ENCODE results near the gene TMEM168. TPM values are rescaled to one million over a fixed set of nuclear protein-coding genes. Genes with fewer than 3 reads are reported as not detected.

Gene TMEM168
- total RNA-seq, 4 donors from 2014 or later, result 13.7 to 22.8 (median 16.4) TPM

GRCh38 chr7:112821345-112821744 lies 31.2 kb upstream of the TMEM168 start:
- Histone ChIP-seq H3K27me3 (no peaks in the 10 kb centered on the region), H3K4me1 (no peaks in the 10 kb centered on the region), H3K4me3 (no peak overlapping the region), H3K9me3 (peaks cover 0 to 5% (median 0%) of the 10 kb centered on the region in 4 donors), H3K36me3 (peaks cover 8 to 33% (median 9%) of the 10 kb centered on the region in 4 donors), H3K27ac (replicated peaks in 1 of 4) (no peak overlapping the region)
- no peak for TF ChIP-seq POLR2AphosphoS5 (IDR thresholded peaks at IDR 0.05)
- no peak for TF ChIP-seq EP300 (IDR thresholded peaks at IDR 0.05)
- no peak for TF ChIP-seq POLR2A (IDR thresholded peaks at IDR 0.05; ENCODE audit: low read depth)
- TF ChIP-seq, protein P1, sequence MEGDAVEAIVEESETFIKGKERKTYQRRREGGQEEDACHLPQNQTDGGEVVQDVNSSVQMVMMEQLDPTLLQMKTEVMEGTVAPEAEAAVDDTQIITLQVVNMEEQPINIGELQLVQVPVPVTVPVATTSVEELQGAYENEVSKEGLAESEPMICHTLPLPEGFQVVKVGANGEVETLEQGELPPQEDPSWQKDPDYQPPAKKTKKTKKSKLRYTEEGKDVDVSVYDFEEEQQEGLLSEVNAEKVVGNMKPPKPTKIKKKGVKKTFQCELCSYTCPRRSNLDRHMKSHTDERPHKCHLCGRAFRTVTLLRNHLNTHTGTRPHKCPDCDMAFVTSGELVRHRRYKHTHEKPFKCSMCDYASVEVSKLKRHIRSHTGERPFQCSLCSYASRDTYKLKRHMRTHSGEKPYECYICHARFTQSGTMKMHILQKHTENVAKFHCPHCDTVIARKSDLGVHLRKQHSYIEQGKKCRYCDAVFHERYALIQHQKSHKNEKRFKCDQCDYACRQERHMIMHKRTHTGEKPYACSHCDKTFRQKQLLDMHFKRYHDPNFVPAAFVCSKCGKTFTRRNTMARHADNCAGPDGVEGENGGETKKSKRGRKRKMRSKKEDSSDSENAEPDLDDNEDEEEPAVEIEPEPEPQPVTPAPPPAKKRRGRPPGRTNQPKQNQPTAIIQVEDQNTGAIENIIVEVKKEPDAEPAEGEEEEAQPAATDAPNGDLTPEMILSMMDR (IDR thresholded peaks at IDR 0.05), result no peak
- no peak for DNase-seq (ENCODE audit: extremely low spot score)
- intact Hi-C loops (cut with DNase I), result no loop called here

DNA sequence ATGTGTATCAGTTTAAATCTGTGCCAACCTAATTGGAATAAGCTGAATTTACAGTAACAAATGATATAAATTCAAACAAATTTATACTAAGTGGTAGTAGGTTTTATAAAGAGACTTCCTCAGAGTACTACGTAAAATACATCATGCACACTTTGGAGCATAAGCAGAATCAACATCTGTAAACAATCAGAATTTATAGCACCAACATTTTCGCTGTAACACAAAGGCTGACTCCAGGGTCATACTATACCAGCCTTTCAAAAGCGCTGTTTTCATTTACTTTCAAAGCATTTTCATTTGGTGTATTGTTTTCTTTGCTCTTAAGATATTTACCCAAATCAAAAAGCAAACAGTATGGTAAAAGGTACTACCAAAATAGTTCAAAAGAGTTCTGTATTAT lies 29.3 kb upstream of the TMEM168 start:
- DNase-seq (ENCODE audit: extremely low spot score), result no peak
- intact Hi-C loops (cut with DNase I), result no loop called here
- H3K27ac ChIP-seq (replicated peaks in 1 of 4), result no peak overlapping the region
- TF ChIP-seq, protein P1 (IDR thresholded peaks at IDR 0.05), result no peak
- TF ChIP-seq POLR2AphosphoS5 (IDR thresholded peaks at IDR 0.05) (no peak), POLR2A (IDR thresholded peaks at IDR 0.05; ENCODE audit: low read depth) (no peak), EP300 (IDR thresholded peaks at IDR 0.05) (no peak)
- peaks cover 8 to 28% (median 9%) of the 10 kb centered on the region in 4 donors for H3K36me3 ChIP-seq
- no peaks in the 10 kb centered on the region for H3K27me3 ChIP-seq
- peaks cover 0 to 10% (median 4%) of the 10 kb centered on the region in 4 donors for H3K9me3 ChIP-seq
- 88% methylated on average over 3 of the region's 3 CpGs for WGBS
- H3K4me1 ChIP-seq, result no peaks in the 10 kb centered on the region
- no peak overlapping the region for H3K4me3 ChIP-seq

- DNase-seq (ENCODE audit: extremely low spot score), result no peak
- Histone ChIP-seq H3K27me3 (no peaks in the 10 kb centered on the region), H3K9me3 (no peaks in the 10 kb centered on the region), H3K27ac (replicated peaks in 1 of 4) (no peak overlapping the region), H3K4me1 (no peaks in the 10 kb centered on the region), H3K36me3 (no peaks in the 10 kb centered on the region), H3K4me3 (no peak overlapping the region)
- 86% methylated on average over 4 of the region's 4 CpGs for WGBS
- intact Hi-C loops (cut with DNase I), result no loop called here
- TF ChIP-seq POLR2AphosphoS5 (IDR thresholded peaks at IDR 0.05), result no peak
- TF ChIP-seq, protein P1 (IDR thresholded peaks at IDR 0.05), result no peak
- no peak for TF ChIP-seq POLR2A (IDR thresholded peaks at IDR 0.05; ENCODE audit: low read depth)
- TF ChIP-seq EP300 (IDR thresholded peaks at IDR 0.05), result no peak
Observed at GRCh38 chr7:112806156-112806555, 16.0 kb upstream of the TMEM168 start.

- intact Hi-C loops (cut with DNase I), result no loop called here
- no peak for DNase-seq (ENCODE audit: extremely low spot score)
- Histone ChIP-seq H3K9me3 (no peaks in the 10 kb centered on the region), H3K4me3 (no peak overlapping the region), H3K4me1 (no peaks in the 10 kb centered on the region), H3K27ac (replicated peaks in 1 of 4) (no peak overlapping the region), H3K27me3 (no peaks in the 10 kb centered on the region), H3K36me3 (no peaks in the 10 kb centered on the region)
- 86% methylated on average over 3 of the region's 3 CpGs for WGBS
- no peak for TF ChIP-seq POLR2A (IDR thresholded peaks at IDR 0.05; ENCODE audit: low read depth)
- TF ChIP-seq, protein P1 (IDR thresholded peaks at IDR 0.05), result no peak
- no peak for TF ChIP-seq EP300 (IDR thresholded peaks at IDR 0.05)
- TF ChIP-seq POLR2AphosphoS5 (IDR thresholded peaks at IDR 0.05), result no peak
Observed at GRCh38 chr7:112802406-112802805, 12.2 kb upstream of the TMEM168 start.

DNA sequence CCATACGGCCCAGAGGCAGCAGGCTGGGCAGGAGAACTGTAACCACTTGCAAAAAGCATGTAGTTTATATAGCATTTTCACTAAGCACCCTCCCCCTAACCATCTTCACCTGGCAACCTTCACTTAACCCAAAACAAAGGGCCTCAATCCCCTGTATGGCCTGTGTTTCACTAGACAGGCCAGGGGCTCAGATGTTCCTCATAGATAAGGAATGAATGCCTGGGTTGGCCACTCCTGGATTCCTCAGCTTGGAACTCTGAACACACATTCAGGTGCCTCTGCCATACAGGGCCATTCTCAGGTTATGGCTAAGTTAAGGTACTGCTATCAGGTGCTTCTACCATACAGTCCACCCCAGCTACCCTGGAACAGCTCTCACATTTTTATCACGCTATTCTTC lies 10.3 kb upstream of the TMEM168 start:
- intact Hi-C loops (cut with DNase I), result no loop called here

More for the DNA sequence above, 10.3 kb upstream of the TMEM168 start:
- no peak overlapping the region for H3K4me3 ChIP-seq
- TF ChIP-seq POLR2A (IDR thresholded peaks at IDR 0.05; ENCODE audit: low read depth), result no peak
- no peak for TF ChIP-seq EP300 (IDR thresholded peaks at IDR 0.05)
- TF ChIP-seq, protein P1 (IDR thresholded peaks at IDR 0.05), result no peak
- TF ChIP-seq POLR2AphosphoS5 (IDR thresholded peaks at IDR 0.05), result no peak
- no peak for DNase-seq (ENCODE audit: extremely low spot score)
- no peaks in the 10 kb centered on the region for H3K36me3 ChIP-seq
- H3K27me3 ChIP-seq, result no peaks in the 10 kb centered on the region
- no peaks in the 10 kb centered on the region for H3K4me1 ChIP-seq
- H3K9me3 ChIP-seq, result no peaks in the 10 kb centered on the region
- WGBS, result 69% methylated on average over 2 of the region's 2 CpGs
- no peak overlapping the region for H3K27ac ChIP-seq (replicated peaks in 1 of 4)
